Measurements from ENCODE around the gene PKIG. TPM values are rescaled to one million over a fixed set of nuclear protein-coding genes. Genes with fewer than 3 reads are reported as not detected.

Gene PKIG
- total RNA-seq, 1 experiment from 2014 or later: 18.2 TPM

DNA sequence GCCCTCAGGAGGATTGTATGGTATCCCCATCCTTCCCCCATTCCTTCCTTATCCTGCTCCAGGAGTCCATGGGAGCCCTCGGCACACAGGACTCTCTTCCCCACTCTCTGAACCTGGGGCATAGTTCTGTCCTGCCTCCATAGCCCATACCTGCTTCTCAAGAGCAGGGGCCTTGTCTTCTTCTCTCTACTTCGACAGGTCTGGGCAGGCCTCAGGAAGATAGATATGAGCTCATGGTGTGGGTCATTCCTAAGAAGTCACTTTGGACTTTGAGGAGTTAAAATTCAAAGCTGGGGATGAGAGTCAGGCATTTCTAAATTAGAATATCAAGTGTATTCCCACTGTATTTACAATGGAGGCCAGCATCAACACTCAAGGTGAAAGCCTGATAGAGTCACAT lies 77.6 kb downstream of the PKIG start:
- no peak for DNase-seq (ENCODE audit: low read depth)

DNA sequence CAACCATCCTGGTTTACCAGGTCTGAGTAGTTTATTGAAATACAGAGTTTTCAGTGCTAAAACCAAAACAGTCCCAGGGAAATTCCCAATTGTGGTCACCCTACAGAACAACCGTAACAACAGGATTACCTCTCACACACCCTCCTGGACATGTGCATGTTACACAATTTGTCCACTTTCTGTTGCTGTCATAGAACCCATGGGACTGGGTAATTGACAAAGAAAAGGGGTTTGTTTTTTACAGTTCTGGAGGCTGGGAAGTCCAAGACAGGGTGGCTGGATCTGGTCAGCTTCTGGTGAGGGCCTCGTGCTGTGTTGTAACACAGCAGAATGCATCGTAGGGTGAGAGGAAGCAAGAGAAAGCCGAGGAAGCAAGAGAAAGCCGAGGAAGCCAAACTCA lies 78.2 kb downstream of the PKIG start:
- no peak for DNase-seq (ENCODE audit: low read depth)

DNA sequence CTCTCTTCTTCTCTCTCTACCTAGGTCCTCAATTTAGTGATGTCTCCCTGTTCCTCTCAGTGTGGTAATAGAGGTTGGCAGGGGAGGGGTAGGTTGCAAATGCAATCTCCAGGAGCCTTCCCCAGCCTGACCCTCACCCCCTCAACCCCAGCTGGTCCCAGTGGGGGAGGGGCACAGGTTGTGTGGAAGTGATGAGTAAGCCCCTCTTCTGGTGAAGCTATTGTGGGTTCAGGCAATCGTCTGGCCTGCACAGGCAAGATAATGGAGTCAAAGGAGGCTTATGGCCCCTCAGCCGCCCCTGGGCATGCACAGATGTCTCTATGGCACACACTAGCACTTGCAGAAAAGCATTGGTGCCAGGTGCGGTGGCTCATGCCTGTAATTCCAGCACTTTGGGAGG lies 79.9 kb downstream of the PKIG start:
- no peak for DNase-seq (ENCODE audit: low read depth)

DNA sequence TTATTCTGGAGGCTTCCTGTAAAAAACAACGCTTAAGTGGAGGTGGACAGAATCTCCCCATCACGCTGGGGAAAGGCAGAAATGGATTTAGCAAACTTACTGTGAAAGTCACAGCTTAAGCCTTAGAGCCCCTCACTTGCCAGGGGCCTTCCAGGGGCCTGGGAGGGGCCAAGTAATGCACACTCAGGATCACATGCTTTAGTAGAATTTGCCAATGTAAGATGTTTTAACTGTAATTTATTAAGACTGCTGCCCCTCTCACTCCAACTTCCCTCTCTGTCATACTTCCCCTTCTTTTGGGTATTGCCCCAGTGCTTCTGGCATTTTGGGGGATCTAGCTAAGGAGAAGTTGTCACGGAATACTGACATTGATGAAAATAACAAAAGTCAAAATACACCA lies 81.8 kb downstream of the PKIG start:
- DNase-seq (ENCODE audit: low read depth): no peak

DNA sequence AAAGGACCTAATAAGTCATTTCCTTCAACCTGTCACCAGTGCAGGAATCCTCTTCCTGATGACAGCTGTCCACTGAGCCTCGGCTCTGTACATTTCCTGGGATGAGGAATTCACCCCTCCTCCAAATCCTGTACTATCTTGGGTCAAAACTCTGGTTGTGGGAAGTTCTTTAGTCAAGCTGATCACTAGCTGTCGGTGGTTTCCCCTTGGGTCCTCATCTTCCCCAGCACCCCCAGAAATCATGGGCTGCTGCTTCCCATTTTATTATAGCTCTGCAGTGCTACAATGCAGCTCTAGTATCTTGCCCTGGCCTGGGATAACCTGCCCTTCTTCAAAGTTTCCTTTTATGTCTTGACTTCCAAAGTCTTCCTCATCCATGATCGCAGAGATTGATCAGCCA lies 83.7 kb downstream of the PKIG start:
- no peak for DNase-seq (ENCODE audit: low read depth)

Other genes starting within 250 kb of the PKIG start
- gene R3HDML, start 245.5 kb upstream of the PKIG start, total RNA-seq (2014; rRNA removed; shearing (Covaris generic)): not detected in 2 replicates
- gene HNF4A, start 226.9 kb upstream of the PKIG start, total RNA-seq (2014; rRNA removed; shearing (Covaris generic)): 0.34 TPM in 1 of 2 replicates, not detected in the other
- gene TTPAL, start 106.7 kb upstream of the PKIG start, total RNA-seq (2014; rRNA removed; shearing (Covaris generic)): 7.6 and 10.7 TPM in 2 replicates
- 61.5 and 90.1 TPM in 2 replicates for gene SERINC3, start 60.5 kb upstream of the PKIG start, total RNA-seq (2014; rRNA removed; shearing (Covaris generic))
- 7.8 and 10.3 TPM in 2 replicates for gene ADA, start 69.1 kb downstream of the PKIG start, total RNA-seq (2014; rRNA removed; shearing (Covaris generic))
- not detected in 2 replicates for gene CCN5, start 132.8 kb downstream of the PKIG start, total RNA-seq (2014; rRNA removed; shearing (Covaris generic))
- gene KCNK15, start 163.3 kb downstream of the PKIG start, total RNA-seq (2014; rRNA removed; shearing (Covaris generic)): not detected in 2 replicates
- not detected in 2 replicates for gene RIMS4, start 228.0 kb downstream of the PKIG start, total RNA-seq (2014; rRNA removed; shearing (Covaris generic))